ENCODE data around the gene CCNL2.

- TF ChIP-seq ZNF274 (IDR thresholded peaks at IDR 0.05; ENCODE audit: low read depth, low read length) (no peak), YY1 (IDR thresholded peaks at IDR 0.05; ENCODE audit: insufficient read depth, insufficient read length) (no peak)
These were observed 12.5 kb upstream of the CCNL2 start for GRCh38 chr1:1411626-1412025.
